ENCODE results near the gene PRDX2.

DNA sequence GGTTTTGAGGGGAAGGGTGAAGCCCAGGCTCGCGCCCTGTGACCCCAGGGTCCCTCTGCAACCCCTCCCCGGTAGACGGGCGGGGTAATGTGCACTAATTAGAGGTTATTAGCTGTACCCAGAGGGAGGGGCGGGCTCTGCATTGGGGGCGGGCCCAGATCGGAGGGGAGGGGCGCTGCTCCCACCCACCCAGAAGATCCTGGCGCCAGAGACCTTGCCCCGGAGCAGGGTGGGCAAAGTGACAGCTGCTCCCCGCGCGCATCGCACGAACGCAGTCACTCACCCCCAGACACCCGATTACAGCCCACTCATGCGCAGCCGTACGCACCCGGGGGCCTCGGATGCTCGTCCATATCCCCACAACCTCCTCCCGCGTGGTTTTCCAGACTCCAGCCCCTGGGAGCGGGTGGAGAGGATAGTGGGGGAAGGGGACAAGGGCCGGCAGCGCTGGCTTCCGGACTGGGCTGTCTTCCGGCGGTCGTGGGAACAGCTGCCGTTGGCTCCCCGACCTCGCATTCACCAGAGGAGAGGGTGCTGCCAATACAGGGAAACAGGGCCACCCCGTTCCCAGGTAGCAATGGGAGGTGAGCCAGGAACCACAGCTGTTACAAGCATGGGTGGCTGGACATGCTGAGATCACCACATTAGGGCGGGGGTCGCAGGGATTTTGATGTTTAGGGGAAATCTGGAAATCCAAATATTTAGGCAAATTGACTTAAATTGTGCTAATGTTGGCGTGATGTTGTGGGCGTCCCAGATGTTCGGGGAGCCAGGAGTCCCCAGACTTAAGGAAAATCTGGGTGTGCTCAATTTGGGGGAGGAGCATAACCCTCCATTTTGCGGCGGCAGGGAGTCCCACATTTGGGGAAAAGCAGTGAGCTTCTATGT, 23.3 kb downstream of the PRDX2 start:
- TF ChIP-seq CTCF (IDR thresholded peaks at IDR 0.05), result no peak
- TF ChIP-seq ZFX (IDR thresholded peaks at IDR 0.05; ENCODE audit: borderline replicate concordance), result no peak
